Measurements from ENCODE around the gene PCK1.
A peak's percentile ranks its signal among the peaks of the same experiment; 100 is the strongest.

PCK1 gene

GRCh38 chr20:57589728-57590484 lies 29.0 kb downstream of the PCK1 start:
- no peak for DNase-seq

GRCh38 chr20:57590485-57591288 lies 29.8 kb downstream of the PCK1 start:
- no peak for DNase-seq

GRCh38 chr20:57591289-57592229 lies 30.6 kb downstream of the PCK1 start:
- DNase-seq: no peak

GRCh38 chr20:57592263-57593092 lies 31.6 kb downstream of the PCK1 start:
- peak in 2 of 3 experiments; percentile 37 to 70 for DNase-seq

GRCh38 chr20:57593134-57593886 lies 32.4 kb downstream of the PCK1 start:
- peak in 2 of 3 experiments; percentile 37 to 51 for DNase-seq

GRCh38 chr20:57594092-57594951 lies 33.4 kb downstream of the PCK1 start:
- peak; percentile 29 to 71 (median 56) for DNase-seq

GRCh38 chr20:57595041-57596030 lies 34.4 kb downstream of the PCK1 start:
- peak in 1 of 3 experiments; percentile 37 for DNase-seq

- DNase-seq: no peak
These were observed 35.4 kb downstream of the PCK1 start for GRCh38 chr20:57596358-57596757.

GRCh38 chr20:57596998-57597939 lies 36.4 kb downstream of the PCK1 start:
- peak; percentile 31 to 76 (median 67) for DNase-seq

GRCh38 chr20:57598060-57598459 lies 37.1 kb downstream of the PCK1 start:
- no peak for DNase-seq

- no peak for DNase-seq
These were observed 37.6 kb downstream of the PCK1 start for GRCh38 chr20:57598491-57598890.

GRCh38 chr20:57600320-57601210 lies 39.7 kb downstream of the PCK1 start:
- no peak for DNase-seq

- no peak for DNase-seq
These were observed 40.3 kb downstream of the PCK1 start for GRCh38 chr20:57601211-57601570.

GRCh38 chr20:57601737-57602136 lies 40.8 kb downstream of the PCK1 start:
- DNase-seq: no peak

GRCh38 chr20:57603120-57603519 lies 42.2 kb downstream of the PCK1 start:
- no peak for DNase-seq

GRCh38 chr20:57605045-57605444 lies 44.1 kb downstream of the PCK1 start:
- no peak for DNase-seq

GRCh38 chr20:57605878-57606277 lies 45.0 kb downstream of the PCK1 start:
- DNase-seq: no peak
